HCT116 (cell line): ENCODE results near the gene DLEU7. TPM values are rescaled to one million over a fixed set of nuclear protein-coding genes. Genes with fewer than 3 reads are reported as not detected.

Experiments used
- ATAC-seq: fragments of 200-7000 bp; cut with Tn5 transposase; 2 replicates; pipeline ENCODE4 v1.9.1; 2020; ENCODE audit warnings: mild to moderate bottlenecking, moderate library complexity
- BruUV-seq: library from RNA; stranded (reverse); fragments of 400-500 nt; replicated peaks from 2 replicates; lab custom pipeline; 2021; lab: Mats Ljungman, UMichigan
- CTCF ChIA-PET: fragments of 300-600 bp; sonication (Branson Sonifier 250); formaldehyde crosslinking; loops from one replicate; lab custom pipeline; 2021; ENCODE audit warnings: antibody characterized with exemption; lab: Charles Lee
- POLR2A ChIA-PET: fragments of 300-600, 350-600 bp; sonication (Branson Sonifier 250); formaldehyde crosslinking; loops from one replicate; lab custom pipeline; 2021; ENCODE audit warnings: antibody characterized with exemption; lab: Charles Lee
- RAD21 ChIA-PET, 2 experiments: fragments of 300-600 bp; sonication (Branson Sonifier 250); formaldehyde crosslinking; loops; one replicate each; lab custom pipeline; 2023; ENCODE audit warnings: low total read pairs in 2 of 2; ENCODE audit not compliant: uncharacterized antibody in 2 of 2, unreplicated experiment in 2 of 2, low non-redundant PET in 1 of 2; lab: Charles Lee
- DNase-seq: peaks from one replicate; pipeline ENCODE4 v3.0.0-alpha.2; 2010; ENCODE audit warnings: low read depth, low spot score
- H2AFZ ChIP-seq: fragments of 200-600 bp; shearing (Covaris generic), sonication (generic); 2 replicates; pipeline ENCODE4 v1.6.1; 2017; ENCODE audit warnings: low read depth, mixed run types, mixed read lengths, antibody characterized with exemption, low read length; ENCODE audit not compliant: poor library complexity, severe bottlenecking
- H3K27ac ChIP-seq: 2 replicates; pipeline ENCODE4 v1.5.1; 2012; ENCODE audit warnings: low read depth, low read length
- H3K27me3 ChIP-seq: fragments of 200-600 bp; sonication (generic); 2 replicates; pipeline ENCODE4 v1.6.1; 2016; ENCODE audit warnings: mixed run types, low read length, mixed read lengths; ENCODE audit not compliant: insufficient read depth
- H3K36me3 ChIP-seq, 2 experiments: fragments of 200-500 bp in 1 of 2; fragments of 200-600 bp in 1 of 2; sonication (Bioruptor generic) in 1 of 2; sonication (generic) in 1 of 2; 2 replicates each; pipeline versions ENCODE4 v1.5.1 to v1.6.1; 2014 to 2016; ENCODE audit warnings: low read length in 2 of 2, inconsistent platforms in 1 of 2, mixed read lengths in 1 of 2, mixed run types in 1 of 2; ENCODE audit not compliant: insufficient read depth in 2 of 2, control insufficient read depth in 1 of 2
- H3K4me1 ChIP-seq, 2 experiments: fragments of 200-600 bp in 1 of 2; sonication (generic) in 1 of 2; 2 replicates each; pipeline versions ENCODE4 v1.5.1 to v1.6.1; 2012 to 2017; ENCODE audit warnings: low read length in 2 of 2, inconsistent platforms in 1 of 2, mild to moderate bottlenecking in 1 of 2, mixed read lengths in 1 of 2, mixed run types in 1 of 2, moderate library complexity in 1 of 2; ENCODE audit not compliant: insufficient read depth in 2 of 2, control insufficient read depth in 1 of 2
- H3K4me2 ChIP-seq: fragments of 200-600 bp; sonication (generic); 2 replicates; pipeline ENCODE4 v1.6.1; 2017; ENCODE audit warnings: mixed run types, low read length, mixed read lengths
- H3K4me3 ChIP-seq, 2 experiments: fragments of 200-600 bp in 1 of 2; sonication (generic) in 1 of 2; replicated peaks in 1 of 2; 2 replicates each; pipeline ENCODE4 v1.5.1; 2011 to 2016; ENCODE audit warnings: low read length in 2 of 2, control low read depth in 1 of 2, low read depth in 1 of 2, mild to moderate bottlenecking in 1 of 2, mixed read lengths in 1 of 2, mixed run types in 1 of 2
- H3K79me2 ChIP-seq: fragments of 200-600 bp; sonication (generic); 2 replicates; pipeline ENCODE4 v1.6.1; 2017; ENCODE audit warnings: mild to moderate bottlenecking, mixed run types, low read length, moderate library complexity, mixed read lengths; ENCODE audit not compliant: insufficient read depth
- H3K9ac ChIP-seq: fragments of 200-600 bp; sonication (generic); 2 replicates; pipeline ENCODE4 v1.6.1; 2016; ENCODE audit warnings: low read length, mixed read lengths
- H3K9me2 ChIP-seq: fragments of 200-600 bp; sonication (generic), shearing (Covaris generic); 2 replicates; pipeline ENCODE4 v1.6.1; 2017; ENCODE audit warnings: mixed run types, mild to moderate bottlenecking, moderate library complexity; ENCODE audit not compliant: insufficient read depth
- H3K9me3 ChIP-seq, 2 experiments: fragments of 200-500 bp in 1 of 2; fragments of 200-600 bp in 1 of 2; sonication (Bioruptor generic) in 1 of 2; sonication (generic) in 1 of 2; 2 replicates each; pipeline ENCODE4 v1.6.1; 2014 to 2017; ENCODE audit warnings: low read length in 2 of 2, mixed read lengths in 2 of 2, inconsistent platforms in 1 of 2, low read depth in 1 of 2, mild to moderate bottlenecking in 1 of 2, mixed run types in 1 of 2, moderate library complexity in 1 of 2; ENCODE audit not compliant: control insufficient read depth in 1 of 2, insufficient read depth in 1 of 2
- H4K20me1 ChIP-seq: fragments of 200-600 bp; sonication (generic), shearing (Covaris generic); 2 replicates; pipeline ENCODE4 v1.6.1; 2017; ENCODE audit warnings: mixed run types, mild to moderate bottlenecking, moderate library complexity; ENCODE audit not compliant: insufficient read depth
- CEBPB ChIP-seq: IDR thresholded peaks from 2 replicates; pipeline ENCODE4 v1.6.1; 2012; ENCODE audit warnings: low read depth
- CTCF ChIP-seq, 3 experiments: fragments of 200-600 bp in 1 of 3; sonication (generic) in 1 of 3; IDR thresholded peaks in 2 of 3; conservative IDR thresholded peaks in 1 of 3; 2 replicates each; pipeline ENCODE4 v1.5.1; 2012 to 2017; ENCODE audit warnings: low read depth in 2 of 3, low read length in 2 of 3, antibody characterized with exemption in 1 of 3, borderline replicate concordance in 1 of 3, control low read depth in 1 of 3, mild to moderate bottlenecking in 1 of 3, mixed read lengths in 1 of 3, mixed run types in 1 of 3, moderate library complexity in 1 of 3; ENCODE audit not compliant: insufficient read depth in 1 of 3
- EGR1 ChIP-seq: IDR thresholded peaks from 2 replicates; pipeline ENCODE4 v1.6.1; 2012; ENCODE audit warnings: low read depth
- ELF1 ChIP-seq: IDR thresholded peaks from 2 replicates; pipeline ENCODE4 v1.6.1; 2012; ENCODE audit warnings: low read depth, borderline replicate concordance
- EZH2 ChIP-seq: fragments of 200-600 bp; sonication (generic); IDR thresholded peaks from 2 replicates; pipeline ENCODE4 v1.6.1; 2017; ENCODE audit warnings: antibody characterized with exemption, mixed run types
- EZH2phosphoT487 ChIP-seq: fragments of 200-600 bp; IDR thresholded peaks from 2 replicates; pipeline ENCODE4 v1.6.1; 2018; ENCODE audit warnings: antibody characterized with exemption, borderline replicate concordance
- FOSL1 ChIP-seq: IDR thresholded peaks from 2 replicates; pipeline ENCODE4 v1.6.1; 2012; ENCODE audit warnings: low read depth
- JUND ChIP-seq: IDR thresholded peaks from 2 replicates; pipeline ENCODE4 v1.6.1; 2012
- POLR2A ChIP-seq: IDR thresholded peaks from 2 replicates; pipeline ENCODE4 v1.7.0; 2011; ENCODE audit warnings: borderline replicate concordance; ENCODE audit not compliant: insufficient read depth, insufficient read length; ENCODE audit errors: extremely low read depth
- POLR2AphosphoS5 ChIP-seq: IDR thresholded peaks from 2 replicates; pipeline ENCODE4 v1.6.1; 2011; ENCODE audit warnings: mild to moderate bottlenecking, low read depth, low read length, moderate library complexity
- RAD21 ChIP-seq: IDR thresholded peaks from 2 replicates; pipeline ENCODE4 v1.6.1; 2012; ENCODE audit warnings: low read depth, mild to moderate bottlenecking
- REST ChIP-seq: IDR thresholded peaks from 2 replicates; pipeline ENCODE4 v1.6.1; 2012; ENCODE audit warnings: low read depth
- SIN3A ChIP-seq: IDR thresholded peaks from 2 replicates; pipeline ENCODE4 v1.6.1; 2012; ENCODE audit warnings: low read depth
- SP1 ChIP-seq: IDR thresholded peaks from 2 replicates; pipeline ENCODE4 v1.6.1; 2012; ENCODE audit warnings: low read depth
- SRF ChIP-seq: IDR thresholded peaks from 2 replicates; pipeline ENCODE4 v1.6.1; 2012; ENCODE audit warnings: low read depth
- TCF7L2 ChIP-seq: IDR thresholded peaks from 2 replicates; pipeline ENCODE4 v1.7.0; 2011; ENCODE audit warnings: borderline replicate concordance, inconsistent platforms; ENCODE audit not compliant: insufficient read depth, insufficient read length; ENCODE audit errors: extremely low read depth
- YY1 ChIP-seq: IDR thresholded peaks from 2 replicates; pipeline ENCODE4 v1.6.1; 2011; ENCODE audit warnings: low read length, low read depth, moderate library complexity, mild to moderate bottlenecking; ENCODE audit not compliant: insufficient replicate concordance; ENCODE audit errors: extremely low read depth
- ZNF274 ChIP-seq: fragments of 200-500 bp; sonication (Bioruptor generic); IDR thresholded peaks from 2 replicates; pipeline ENCODE4 v1.6.1; 2014; ENCODE audit warnings: mild to moderate bottlenecking, low read depth, low read length, inconsistent platforms
- intact Hi-C: fragments of 100-400 bp; cut with micrococcal nuclease; formaldehyde crosslinking; loops from 2 replicates; pipeline ENCODE4 v1.10.0; 2022
- total RNA-seq: library from RNA; stranded (reverse); gene quantifications from one replicate; pipeline ENCODE4 v1.2.1, GENCODE V29; 2021; ENCODE audit not compliant: unreplicated experiment
- TF ChIP-seq, protein P1 (sequence below): IDR thresholded peaks from 2 replicates; pipeline ENCODE4 v1.6.1; 2012

DLEU7 gene
- total RNA-seq, 1 experiment from 2014 or later = not detected

DNA sequence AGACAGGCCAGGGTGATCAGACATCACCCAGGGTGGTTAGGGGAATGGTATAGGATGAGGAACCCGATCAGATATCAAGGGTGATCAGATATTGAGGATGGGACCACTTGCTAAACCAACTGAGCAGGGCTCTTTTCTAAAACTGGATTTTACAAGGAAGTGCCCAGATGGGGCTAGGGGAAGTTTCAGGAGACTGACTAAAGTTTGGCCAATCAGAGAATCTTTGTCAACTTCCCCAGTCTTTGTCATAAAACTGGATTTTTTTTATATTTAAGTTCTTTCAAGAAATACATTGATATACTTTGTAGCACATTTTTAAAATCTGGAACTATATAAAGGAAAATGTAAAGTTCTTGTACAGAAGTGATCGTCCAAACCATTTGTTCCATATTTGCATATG lies 30.5 kb upstream of the DLEU7 start:
- no peaks in the 10 kb centered on the region for H3K36me3 ChIP-seq
- no peaks in the 10 kb centered on the region for H3K4me1 ChIP-seq
- H3K4me3 ChIP-seq = no peak overlapping the region
- no peak overlapping the region for H3K4me2 ChIP-seq
- RAD21 ChIA-PET = no interaction called here
- intact Hi-C loops = no loop called here
- POLR2A ChIA-PET = no interaction called here
- no peak for DNase-seq
- no peak for ATAC-seq
- no peaks in the 10 kb centered on the region for H3K79me2 ChIP-seq
- H3K9ac ChIP-seq = no peak overlapping the region
- no peaks in the 10 kb centered on the region for H3K9me3 ChIP-seq
- no TSS peak for BruUV-seq
- no peak overlapping the region for H2AFZ ChIP-seq
- no peak for TF ChIP-seq TCF7L2
- no peak for TF ChIP-seq POLR2AphosphoS5
- TF ChIP-seq, protein P1, sequence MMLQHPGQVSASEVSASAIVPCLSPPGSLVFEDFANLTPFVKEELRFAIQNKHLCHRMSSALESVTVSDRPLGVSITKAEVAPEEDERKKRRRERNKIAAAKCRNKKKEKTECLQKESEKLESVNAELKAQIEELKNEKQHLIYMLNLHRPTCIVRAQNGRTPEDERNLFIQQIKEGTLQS = no peak
- TF ChIP-seq EGR1 = no peak
- no peak for TF ChIP-seq SRF
- TF ChIP-seq SIN3A = no peak
- TF ChIP-seq SP1 = no peak
- TF ChIP-seq RAD21 = no peak
- no peak for TF ChIP-seq FOSL1
- no peak for TF ChIP-seq CTCF (IDR thresholded peaks at IDR 0.05 in 2 of 3, conservative IDR thresholded peaks at IDR 0.05 in 1 of 3; ENCODE audit: borderline replicate concordance in 1 of 3, insufficient read depth in 1 of 3, low read depth in 2 of 3, low read length in 2 of 3)
- TF ChIP-seq CEBPB = no peak
- no peak for TF ChIP-seq YY1
- no peak for TF ChIP-seq REST
- TF ChIP-seq EZH2 = no peak
- TF ChIP-seq ELF1 = no peak
- TF ChIP-seq JUND = no peak
- no peak for TF ChIP-seq ZNF274
- no peak for TF ChIP-seq EZH2phosphoT487
- no peak for TF ChIP-seq POLR2A
- TF ChIP-seq, all 23 proteins: peak for 0
- CTCF ChIA-PET = no interaction called here
- no peaks in the 10 kb centered on the region for H3K9me2 ChIP-seq
- H3K27me3 ChIP-seq = no peaks in the 10 kb centered on the region
- no peak overlapping the region for H3K27ac ChIP-seq
- no peaks in the 10 kb centered on the region for H4K20me1 ChIP-seq
